ENCODE measurements around the gene FAM72A. TPM values are rescaled to one million over a fixed set of nuclear protein-coding genes. Genes with fewer than 3 reads are reported as not detected.

The FAM72A gene
- total and polyA plus RNA-seq, 2 of the 4 experiments (the other 2 are of a cell fraction), result 2.2 to 5.0 TPM

DNA sequence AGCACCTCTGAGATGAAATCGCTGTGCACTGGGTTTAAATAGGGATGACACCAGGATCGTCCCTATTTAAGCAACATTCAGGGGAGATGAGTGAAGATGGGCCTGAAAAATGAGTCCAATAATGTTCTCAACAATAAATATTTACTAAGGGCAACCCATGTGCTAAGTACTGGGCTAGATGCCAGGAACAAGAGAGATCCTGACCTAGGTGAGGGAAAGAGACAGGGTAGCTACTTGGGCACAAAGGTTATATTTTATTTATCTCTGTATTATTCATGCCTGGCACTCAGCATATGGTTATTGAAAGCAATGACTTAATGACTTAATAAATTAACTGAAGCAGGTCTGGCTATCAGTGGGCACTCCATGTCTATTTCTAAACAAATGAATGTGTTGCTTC is 58.0 kb downstream of the FAM72A start:
- WGBS, 2 experiments (ENCODE audit: extremely low coverage in 2 of 2, insufficient read length in 1 of 2), result no CpG with 5 or more reads among the region's 2 CpGs
- H2AK5ac ChIP-seq (ENCODE audit: low read depth, low read length), result no peak overlapping the region
- ATAC-seq (ENCODE audit: low read depth), result no peak

More for the DNA sequence above, 58.0 kb downstream of the FAM72A start:
- intact Hi-C loops (cut with micrococcal nuclease) (no loop called here), dilution Hi-C loops (cut with HindIII; ENCODE audit: low sequenced_read_pairs, unreplicated experiment) (no loop called here), in situ Hi-C loops (cut with MboI; ENCODE audit: low sequenced_read_pairs) (no loop called here)
- Histone ChIP-seq H3K9me3 (ENCODE audit: control insufficient read depth, insufficient read depth, low read length) (peaks cover 9% of the 10 kb centered on the region), H3K4me1 (ENCODE audit: control insufficient read depth, insufficient read depth, low read length) (no peaks in the 10 kb centered on the region), H3K4me2 (ENCODE audit: low read depth, low read length) (no peak overlapping the region), H3K36me3 (ENCODE audit: control insufficient read depth, insufficient read depth, low read length) (no peaks in the 10 kb centered on the region), H2BK120ac (ENCODE audit: low read depth, low read length) (no peak overlapping the region), H3K4ac (ENCODE audit: low read depth, low read length) (no peak overlapping the region), H3K79me1 (ENCODE audit: low read depth in 1 of 2, low read length in 2 of 2) (no peaks in the 10 kb centered on the region), H4K91ac (ENCODE audit: insufficient read depth, low read depth, low read length) (no peak overlapping the region), H3K56ac (ENCODE audit: extremely low read depth, insufficient read depth, low read length) (no peak overlapping the region), H3K4me3 (ENCODE audit: insufficient read depth, low read depth, low read length) (no peak overlapping the region), H2BK5ac (ENCODE audit: low read depth, low read length, poor library complexity, severe bottlenecking) (no peak overlapping the region), H4K5ac (ENCODE audit: low read depth, low read length) (no peak overlapping the region), H3K18ac (ENCODE audit: low read depth, low read length) (no peak overlapping the region), H4K8ac (ENCODE audit: low read depth in 2 of 2, low read length in 2 of 2) (no peak overlapping the region), H2BK20ac (ENCODE audit: low read depth, low read length) (no peak overlapping the region), H3K23ac (ENCODE audit: low read depth, low read length) (no peak overlapping the region), H2AK9ac (replicated peaks; ENCODE audit: low read depth, low read length, poor library complexity) (no peak overlapping the region), H3K9me1 (ENCODE audit: insufficient read depth, low read length) (no peaks in the 10 kb centered on the region), H2AFZ (replicated peaks; ENCODE audit: low read length, poor library complexity) (no peak overlapping the region), H3K27me3 (ENCODE audit: control insufficient read depth, insufficient read depth, low read length) (peaks cover 67% of the 10 kb centered on the region), H3K14ac (replicated peaks; ENCODE audit: low read depth, low read length) (no peak overlapping the region), H3K9ac (ENCODE audit: low read depth, low read length) (no peak overlapping the region), H2BK15ac (ENCODE audit: low read depth, low read length) (no peak overlapping the region), H3K27ac (ENCODE audit: insufficient read depth, low read length) (no peak overlapping the region), H4K20me1 (ENCODE audit: insufficient read depth, low read length) (no peaks in the 10 kb centered on the region)
- no peak for DNase-seq
- POLR2A ChIA-PET (ENCODE audit: unreplicated experiment), result no interaction called here
- CTCF ChIA-PET, result no interaction called here
- BruUV-seq (replicated peaks), result no TSS peak
- TF ChIP-seq, protein P1, sequence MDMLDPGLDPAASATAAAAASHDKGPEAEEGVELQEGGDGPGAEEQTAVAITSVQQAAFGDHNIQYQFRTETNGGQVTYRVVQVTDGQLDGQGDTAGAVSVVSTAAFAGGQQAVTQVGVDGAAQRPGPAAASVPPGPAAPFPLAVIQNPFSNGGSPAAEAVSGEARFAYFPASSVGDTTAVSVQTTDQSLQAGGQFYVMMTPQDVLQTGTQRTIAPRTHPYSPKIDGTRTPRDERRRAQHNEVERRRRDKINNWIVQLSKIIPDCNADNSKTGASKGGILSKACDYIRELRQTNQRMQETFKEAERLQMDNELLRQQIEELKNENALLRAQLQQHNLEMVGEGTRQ (IDR thresholded peaks at IDR 0.05; ENCODE audit: low read depth, low read length), result no peak
- TF ChIP-seq MXI1 (IDR thresholded peaks at IDR 0.05; ENCODE audit: borderline replicate concordance, low read depth, low read length) (no peak), MAFK (IDR thresholded peaks at IDR 0.05; ENCODE audit: low read depth, low read length) (no peak), MAZ (IDR thresholded peaks at IDR 0.05; ENCODE audit: borderline replicate concordance, low read depth, low read length) (no peak), CEBPB (IDR thresholded peaks at IDR 0.05; ENCODE audit: low read depth, low read length) (no peak), NFE2L2 (IDR thresholded peaks at IDR 0.05; ENCODE audit: low read depth, low read length) (no peak), POLR2A (IDR thresholded peaks at IDR 0.05; ENCODE audit: low read depth, low read length) (no peak)
